Mesendoderm (in vitro differentiated cells): ENCODE measurements around the gene FAM240A.

Experiments used
- DNase-seq: peaks from one replicate; pipeline ENCODE4 v3.0.0; 2013
- H2AK5ac ChIP-seq: 2 replicates; pipeline ENCODE4 v1.6.1; 2013; ENCODE audit warnings: low read length, inconsistent platforms
- H2BK120ac ChIP-seq: 2 replicates; pipeline ENCODE4 v1.6.1; 2013; ENCODE audit warnings: low read depth, mild to moderate bottlenecking, low read length, moderate library complexity, mixed read lengths
- H2BK15ac ChIP-seq: replicated peaks from 2 replicates; pipeline ENCODE4 v1.6.1; 2013; ENCODE audit warnings: low read depth, mild to moderate bottlenecking, moderate library complexity
- H2BK5ac ChIP-seq: 2 replicates; pipeline ENCODE4 v1.6.1; 2013; ENCODE audit warnings: low read length, inconsistent platforms
- H3K18ac ChIP-seq: 2 replicates; pipeline ENCODE4 v1.6.1; 2013; ENCODE audit warnings: mild to moderate bottlenecking, low read length, mixed read lengths
- H3K23ac ChIP-seq: one replicate; pipeline ENCODE4 v1.6.1; 2013; ENCODE audit warnings: low read length
- H3K27ac ChIP-seq: 2 replicates; pipeline ENCODE4 v1.5.1; 2013; ENCODE audit warnings: low read depth, mild to moderate bottlenecking, inconsistent platforms, low read length, moderate library complexity
- H3K27me3 ChIP-seq: 2 replicates; pipeline ENCODE4 v1.6.1; 2013; ENCODE audit warnings: low read length, control low read depth, mild to moderate bottlenecking, inconsistent platforms; ENCODE audit not compliant: insufficient read depth, poor library complexity
- H3K36me3 ChIP-seq: 2 replicates; pipeline ENCODE4 v1.6.1; 2013; ENCODE audit warnings: low read length, inconsistent platforms; ENCODE audit not compliant: control insufficient read depth, insufficient read depth
- H3K4ac ChIP-seq: one replicate; pipeline ENCODE4 v1.6.1; 2013; ENCODE audit warnings: low read depth, mild to moderate bottlenecking, low read length, moderate library complexity
- H3K4me1 ChIP-seq: 2 replicates; pipeline ENCODE4 v1.6.1; 2013; ENCODE audit warnings: low read depth, low read length, inconsistent platforms; ENCODE audit not compliant: control insufficient read depth
- H3K4me2 ChIP-seq: 2 replicates; pipeline ENCODE4 v1.6.1; 2013; ENCODE audit warnings: low read length
- H3K4me3 ChIP-seq: 2 replicates; pipeline ENCODE4 v1.5.1; 2013; ENCODE audit warnings: mild to moderate bottlenecking, low read length
- H3K56ac ChIP-seq: one replicate; pipeline ENCODE4 v1.6.1; 2013; ENCODE audit warnings: low read length
- H3K79me1 ChIP-seq: 2 replicates; pipeline ENCODE4 v1.6.1; 2013; ENCODE audit warnings: low read length, inconsistent platforms
- H3K79me2 ChIP-seq: 2 replicates; pipeline ENCODE4 v1.6.1; 2013; ENCODE audit warnings: mild to moderate bottlenecking, low read length; ENCODE audit not compliant: control insufficient read depth, insufficient read depth
- H3K9ac ChIP-seq: 2 replicates; pipeline ENCODE4 v1.6.1; 2013; ENCODE audit warnings: low read length, inconsistent platforms
- H4K5ac ChIP-seq: one replicate; pipeline ENCODE4 v1.6.1; 2013; ENCODE audit warnings: low read length
- H4K8ac ChIP-seq: one replicate; pipeline ENCODE4 v1.6.1; 2013; ENCODE audit warnings: low read depth, mild to moderate bottlenecking, control low read depth, low read length, moderate library complexity
- WGBS: extraction: QIAGEN DNeasy Blood & Tissue Kit; methylation state at CpG from one replicate; pipeline ENCODE4 v1.1.7; 2013; ENCODE audit warnings: low lambda C conversion rate, missing lambda C conversion rate; ENCODE audit not compliant: insufficient coverage; ENCODE audit errors: extremely low coverage; 5-methylcytosine and 5-hydroxymethylcytosine counted together

FAM240A gene

GRCh38 chr3:46604127-46604526 is 8.2 kb upstream of the FAM240A start:
- H3K79me1 ChIP-seq: no peaks in the 10 kb centered on the region
- H2BK5ac ChIP-seq: no peak overlapping the region
- H3K27ac ChIP-seq: no peak overlapping the region
- H3K9ac ChIP-seq: no peak overlapping the region
- H4K8ac ChIP-seq: no peak overlapping the region
- no peak overlapping the region for H3K4me2 ChIP-seq
- no peaks in the 10 kb centered on the region for H3K36me3 ChIP-seq
- H2AK5ac ChIP-seq: no peak overlapping the region
- H3K4me1 ChIP-seq: peaks cover 9% of the 10 kb centered on the region
- H2BK15ac ChIP-seq: no peak overlapping the region
- H3K27me3 ChIP-seq: no peaks in the 10 kb centered on the region
- no peak overlapping the region for H4K5ac ChIP-seq
- no CpG with 5 or more reads among the region's 2 CpGs for WGBS
- no peak overlapping the region for H3K56ac ChIP-seq
- H2BK120ac ChIP-seq: no peak overlapping the region
- no peaks in the 10 kb centered on the region for H3K79me2 ChIP-seq
- no peak overlapping the region for H3K4ac ChIP-seq
- no peak overlapping the region for H3K23ac ChIP-seq
- H3K4me3 ChIP-seq: no peak overlapping the region
- H3K18ac ChIP-seq: no peak overlapping the region
- DNase-seq: no peak

DNA sequence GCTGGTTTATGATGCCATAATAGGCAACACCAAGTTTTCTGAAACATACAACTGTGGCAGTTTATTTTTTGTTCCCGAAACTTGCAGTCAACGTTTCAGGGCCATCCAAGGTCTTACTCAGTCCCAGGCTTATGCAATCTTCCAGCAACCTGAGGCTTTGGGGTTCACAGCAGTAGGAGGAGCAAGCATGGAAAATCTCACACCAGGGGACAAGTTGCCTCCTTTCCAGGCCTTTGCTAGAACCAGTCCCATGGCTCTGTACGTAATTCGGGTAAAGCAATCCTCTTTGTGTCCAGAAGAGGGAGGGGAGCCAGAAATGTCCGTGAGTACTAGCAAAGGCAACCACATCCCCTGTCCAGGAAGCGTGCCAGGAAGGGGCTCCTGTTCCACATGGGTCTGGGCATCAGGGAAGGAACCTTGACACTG is 4.7 kb upstream of the FAM240A start:
- DNase-seq: peak; percentile 87
- Histone ChIP-seq H3K18ac (no peak overlapping the region), H3K79me1 (no peaks in the 10 kb centered on the region), H3K56ac (peak overlapping the region; percentile 15), H3K23ac (no peak overlapping the region), H2BK5ac (no peak overlapping the region), H4K8ac (no peak overlapping the region), H3K4me2 (no peak overlapping the region), H3K9ac (no peak overlapping the region), H3K27me3 (no peaks in the 10 kb centered on the region), H3K79me2 (no peaks in the 10 kb centered on the region), H3K36me3 (no peaks in the 10 kb centered on the region), H3K4me3 (no peak overlapping the region), H3K27ac (no peak overlapping the region), H4K5ac (no peak overlapping the region), H2BK120ac (no peak overlapping the region), H3K4me1 (peaks cover 9% of the 10 kb centered on the region), H3K4ac (no peak overlapping the region), H2AK5ac (no peak overlapping the region), H2BK15ac (no peak overlapping the region)
- no CpG with 5 or more reads among the region's 6 CpGs for WGBS

DNA sequence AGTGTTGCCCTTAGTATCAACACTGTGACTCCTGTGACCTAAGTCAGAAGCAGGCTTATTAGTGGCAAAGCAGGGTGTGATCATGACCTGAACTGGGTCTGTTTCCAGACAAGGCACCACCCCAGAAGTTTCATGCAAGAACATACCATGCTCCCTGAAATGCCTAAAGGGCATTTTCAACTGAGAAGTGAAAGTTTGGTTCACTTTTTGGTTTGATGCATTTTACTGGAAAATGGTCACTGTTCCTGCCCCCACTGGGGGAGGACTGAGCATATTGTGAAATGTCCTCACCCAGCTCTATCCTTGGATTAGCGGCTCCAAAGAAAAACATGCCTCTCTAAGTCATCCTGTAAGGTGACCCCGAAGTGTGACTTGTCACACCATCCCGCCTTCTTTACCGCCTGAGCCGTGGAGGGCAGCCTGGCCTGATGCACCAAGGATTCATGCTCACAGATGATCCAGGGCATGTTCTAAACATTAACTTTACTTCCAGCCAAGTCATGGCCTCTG is 3.1 kb upstream of the FAM240A start:
- Histone ChIP-seq H2BK5ac (no peak overlapping the region), H3K23ac (no peak overlapping the region), H4K8ac (no peak overlapping the region), H3K4ac (no peak overlapping the region), H2BK15ac (no peak overlapping the region), H2BK120ac (no peak overlapping the region), H2AK5ac (no peak overlapping the region), H3K4me2 (no peak overlapping the region), H3K79me1 (no peaks in the 10 kb centered on the region), H3K27ac (no peak overlapping the region), H3K36me3 (no peaks in the 10 kb centered on the region), H3K4me3 (no peak overlapping the region), H3K9ac (no peak overlapping the region), H3K4me1 (peaks cover 5% of the 10 kb centered on the region), H3K79me2 (no peaks in the 10 kb centered on the region), H3K56ac (no peak overlapping the region), H3K18ac (no peak overlapping the region), H3K27me3 (no peaks in the 10 kb centered on the region), H4K5ac (no peak overlapping the region)
- no CpG with 5 or more reads among the region's 5 CpGs for WGBS
- peak; percentile 35 for DNase-seq

DNA sequence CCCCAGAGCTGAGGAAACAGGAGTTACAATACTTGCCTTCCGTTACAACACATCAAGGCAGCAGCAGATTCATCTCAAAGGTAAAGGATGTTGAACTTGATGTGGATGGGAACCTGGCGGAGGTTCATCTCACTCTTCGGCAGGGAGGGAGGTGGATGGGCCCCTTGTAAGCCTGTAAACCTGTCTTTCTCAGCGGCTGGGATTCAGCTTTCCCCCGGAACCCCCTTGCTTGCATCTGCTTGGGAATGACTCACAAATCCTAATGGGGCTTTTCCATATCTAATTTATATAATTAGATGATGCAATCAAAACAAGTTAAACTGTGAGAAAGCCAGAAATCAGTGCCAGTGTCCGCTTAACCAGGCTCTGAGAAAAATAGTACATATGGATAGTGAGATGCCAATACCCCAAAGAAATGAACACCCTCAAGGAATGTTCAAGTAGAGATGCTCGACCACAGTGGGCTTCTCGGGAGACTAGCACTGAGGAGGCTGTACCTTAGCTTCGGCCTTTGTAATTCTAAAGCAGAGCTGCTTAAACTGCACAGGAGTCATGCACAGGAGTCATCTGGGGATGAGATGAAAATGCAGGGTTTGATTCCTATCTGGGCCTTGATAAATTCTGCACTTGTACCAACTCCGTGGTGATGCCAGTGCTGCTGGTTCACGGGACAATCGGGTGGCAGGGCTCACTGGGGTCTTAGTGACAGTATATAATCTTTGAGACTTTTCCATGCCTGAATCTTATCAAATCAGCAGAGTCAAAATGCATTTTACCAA is 2.2 kb upstream of the FAM240A start:
- Histone ChIP-seq H2BK5ac (no peak overlapping the region), H3K79me1 (no peaks in the 10 kb centered on the region), H3K4ac (no peak overlapping the region), H3K36me3 (no peaks in the 10 kb centered on the region), H3K4me2 (no peak overlapping the region), H3K18ac (peak overlapping the region; percentile 13), H2BK15ac (no peak overlapping the region), H2BK120ac (no peak overlapping the region), H4K8ac (no peak overlapping the region), H3K4me1 (no peaks in the 10 kb centered on the region), H3K27me3 (no peaks in the 10 kb centered on the region), H3K27ac (no peak overlapping the region), H3K56ac (no peak overlapping the region), H4K5ac (no peak overlapping the region), H3K9ac (no peak overlapping the region), H3K23ac (no peak overlapping the region), H3K4me3 (no peak overlapping the region), H2AK5ac (no peak overlapping the region), H3K79me2 (no peaks in the 10 kb centered on the region)
- WGBS: no CpG with 5 or more reads among the region's 12 CpGs
- DNase-seq: no peak

- no peaks in the 10 kb centered on the region for H3K27me3 ChIP-seq
- no CpG with 5 or more reads among the region's 10 CpGs for WGBS
- H3K18ac ChIP-seq: no peak overlapping the region
- no peak overlapping the region for H2AK5ac ChIP-seq
- H3K79me2 ChIP-seq: no peaks in the 10 kb centered on the region
- no peak overlapping the region for H3K4me3 ChIP-seq
- H3K4me2 ChIP-seq: no peak overlapping the region
- no peak overlapping the region for H3K9ac ChIP-seq
- H3K36me3 ChIP-seq: no peaks in the 10 kb centered on the region
- H3K4me1 ChIP-seq: no peaks in the 10 kb centered on the region
- no peak overlapping the region for H2BK120ac ChIP-seq
- no peak overlapping the region for H3K27ac ChIP-seq
- H4K8ac ChIP-seq: no peak overlapping the region
- no peak for DNase-seq
- no peak overlapping the region for H2BK15ac ChIP-seq
- no peak overlapping the region for H3K23ac ChIP-seq
- no peak overlapping the region for H2BK5ac ChIP-seq
- H4K5ac ChIP-seq: no peak overlapping the region
- H3K79me1 ChIP-seq: no peaks in the 10 kb centered on the region
- no peak overlapping the region for H3K4ac ChIP-seq
- no peak overlapping the region for H3K56ac ChIP-seq
These were observed 1.1 kb downstream of the FAM240A start for GRCh38 chr3:46613313-46614005.
